ENCODE measurements around the gene KPNA6. TPM values are rescaled to one million over a fixed set of nuclear protein-coding genes. Genes with fewer than 3 reads are reported as not detected.

The KPNA6 gene
- total RNA-seq = 22.6 and 29.7 TPM in 2 replicates

DNA sequence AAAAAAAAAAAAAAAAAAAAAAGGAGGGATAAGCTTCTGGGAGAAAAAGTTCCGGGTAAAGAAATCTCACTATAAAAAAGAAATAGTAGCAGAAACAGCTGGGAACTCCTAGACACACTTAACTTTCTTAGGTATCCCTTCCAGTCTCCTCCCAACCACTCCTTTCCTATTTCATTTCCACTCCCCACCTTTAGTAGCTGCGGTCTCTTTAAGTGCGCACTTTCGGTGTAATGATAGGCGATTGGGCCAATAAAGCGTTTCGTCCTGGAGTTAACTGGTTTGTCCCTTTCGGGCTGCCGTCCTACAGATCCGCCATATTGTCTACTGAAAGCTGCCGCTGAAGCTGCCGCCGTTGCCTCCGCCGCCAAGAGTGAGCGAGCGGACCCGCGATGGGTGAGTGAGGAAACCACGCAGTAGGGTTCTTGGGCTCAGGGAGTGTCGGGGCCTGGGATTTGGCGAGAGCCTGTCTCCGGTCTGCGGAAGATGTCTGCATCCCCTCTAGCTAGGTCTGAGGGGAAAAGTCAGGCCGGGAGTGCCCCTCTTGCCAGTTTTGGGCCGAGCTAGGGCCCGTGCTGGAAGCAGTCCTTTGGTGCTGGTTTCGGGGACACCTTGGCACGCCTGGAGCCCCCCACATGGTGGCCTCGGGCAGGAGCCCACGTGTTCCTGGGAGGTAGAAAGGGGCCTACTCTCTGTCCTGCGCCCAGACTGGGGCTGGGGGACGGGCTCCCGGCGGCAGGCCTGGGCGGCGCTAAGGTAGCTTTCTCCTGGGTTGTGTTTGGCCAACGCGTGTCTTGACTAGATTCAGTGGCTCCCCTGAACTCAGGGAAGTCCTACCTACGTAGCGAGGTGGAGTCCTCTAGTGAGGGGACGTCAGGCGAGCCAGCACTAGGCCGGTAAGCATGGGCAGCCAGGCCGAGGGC, at the start of gene KPNA6:
Gene KPNA6 (plus strand): TSS at position 315 of the 920 bp plus-strand sequence. CDS start 75 bp downstream, at position 390.

DNA sequence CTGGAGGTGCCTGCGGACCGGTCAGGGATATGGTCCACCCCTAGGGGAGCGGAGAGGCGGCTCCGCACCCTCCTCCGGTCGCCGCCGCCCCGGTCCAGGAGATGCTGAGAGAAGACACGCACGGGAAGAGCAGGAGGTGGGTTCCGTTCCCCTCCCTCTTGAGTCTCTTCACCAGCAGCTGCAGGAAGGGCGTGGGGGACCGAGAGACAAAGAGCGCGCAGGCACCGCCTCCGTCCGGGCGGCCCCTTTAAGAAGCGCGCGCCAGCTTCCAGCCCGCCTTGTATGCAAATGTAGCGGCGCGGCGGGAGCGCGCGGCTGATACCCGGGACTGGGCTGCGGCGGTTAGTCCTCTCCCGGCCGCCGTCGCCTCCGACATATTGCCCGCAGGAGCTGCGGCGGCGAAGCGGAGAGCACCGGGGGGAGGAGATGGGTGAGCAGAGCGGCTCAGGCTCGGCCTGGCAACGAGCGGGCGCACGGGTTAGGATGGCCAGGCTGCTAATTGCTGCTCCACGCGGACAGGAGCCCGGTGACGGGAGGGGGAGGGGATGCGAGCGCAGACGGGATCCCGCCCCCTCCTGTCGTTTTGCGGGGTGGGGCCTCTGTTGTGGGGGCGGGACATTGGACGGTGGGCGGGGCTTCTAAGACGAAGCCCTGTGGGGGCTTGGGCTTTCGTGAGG, 35.1 kb upstream of the KPNA6 start, which contains the start of gene TMEM39B:
Gene TMEM39B (plus strand): TSS at position 318 of the 677 bp plus-strand sequence. CDS start 109 bp downstream, at position 427.

DNA sequence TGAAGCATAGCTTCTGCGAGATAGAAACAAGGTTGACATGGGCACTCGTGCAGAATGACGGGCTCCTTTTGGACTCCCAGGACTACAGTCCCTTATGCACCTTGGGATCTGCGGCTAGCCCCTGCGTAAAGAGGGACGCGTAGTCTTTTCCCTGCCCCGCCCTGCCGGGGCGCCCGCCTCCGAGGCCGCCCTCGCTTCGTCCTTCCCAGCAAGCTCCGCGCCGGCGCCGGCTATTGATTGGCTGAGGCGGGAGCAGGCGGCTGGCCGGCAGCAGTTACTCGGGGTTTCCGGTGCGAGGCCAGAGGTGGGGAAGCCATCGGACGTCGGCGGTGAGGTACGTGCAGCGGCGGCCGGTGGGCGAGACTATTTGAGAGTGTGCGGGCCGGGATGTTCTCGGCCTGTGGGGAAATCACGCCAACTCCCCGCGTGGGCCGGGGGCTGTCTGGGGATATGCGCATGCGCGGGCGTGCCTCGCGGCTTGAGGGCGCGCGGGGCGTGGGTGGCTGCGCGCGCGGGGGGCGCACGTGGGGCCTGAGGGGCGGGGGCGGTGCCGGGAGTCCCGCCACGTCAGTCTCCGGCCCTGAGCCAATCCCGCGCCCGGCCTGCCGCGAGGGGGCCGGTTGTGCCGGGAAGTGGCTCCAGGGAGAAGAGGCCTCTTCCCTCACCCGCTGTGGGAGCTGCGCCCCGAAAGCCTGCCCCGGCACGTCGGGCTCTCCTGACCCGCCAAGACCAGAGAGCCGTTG, 71.8 kb downstream of the KPNA6 start, which contains the start of gene TXLNA:
Gene TXLNA (plus strand): TSS at position 233 of the 743 bp plus-strand sequence. CDS start 671 bp downstream, outside the sequence.

DNA sequence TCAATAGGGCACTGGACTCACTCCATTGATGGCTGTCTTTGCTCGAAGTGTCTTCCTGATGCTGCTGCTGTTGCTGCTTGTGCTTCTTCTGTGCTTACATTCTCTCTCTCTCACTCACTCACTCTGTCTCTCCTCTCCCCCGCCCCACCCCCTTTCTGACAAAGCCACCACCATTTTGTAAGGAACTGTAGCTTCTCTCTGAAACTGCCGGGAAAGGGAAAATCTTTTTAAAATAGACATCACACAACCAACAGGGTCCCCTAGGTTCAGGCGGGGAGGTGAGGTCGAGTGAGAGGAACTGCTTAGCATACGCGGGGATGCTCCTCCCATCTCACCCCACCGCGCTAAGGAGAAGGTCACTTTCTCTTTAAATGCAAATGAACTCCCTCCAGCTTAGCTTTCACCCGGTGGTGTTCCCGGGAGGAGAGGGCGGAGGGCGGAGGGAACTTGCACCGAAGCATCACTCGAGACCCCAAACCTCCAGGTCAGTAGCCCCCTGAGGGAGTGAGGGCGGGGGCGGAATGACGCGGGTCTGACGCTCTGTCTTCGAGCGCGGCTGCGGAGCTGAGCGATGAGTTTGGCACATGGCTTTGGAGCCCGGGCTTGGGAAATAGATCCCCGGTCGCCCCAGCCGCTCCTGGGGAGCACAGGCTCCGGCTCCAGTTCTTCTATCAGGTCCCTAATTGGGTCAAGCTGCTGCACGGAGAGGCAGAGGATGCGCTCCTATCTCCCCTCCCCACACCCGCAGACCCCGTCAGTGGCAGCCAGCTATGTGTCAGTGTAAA, 92.6 kb downstream of the KPNA6 start, which contains the start of gene CCDC28B:
Gene CCDC28B (plus strand): TSS at position 370 of the 785 bp plus-strand sequence. CDS start 1,341 bp downstream, outside the sequence.

DNA sequence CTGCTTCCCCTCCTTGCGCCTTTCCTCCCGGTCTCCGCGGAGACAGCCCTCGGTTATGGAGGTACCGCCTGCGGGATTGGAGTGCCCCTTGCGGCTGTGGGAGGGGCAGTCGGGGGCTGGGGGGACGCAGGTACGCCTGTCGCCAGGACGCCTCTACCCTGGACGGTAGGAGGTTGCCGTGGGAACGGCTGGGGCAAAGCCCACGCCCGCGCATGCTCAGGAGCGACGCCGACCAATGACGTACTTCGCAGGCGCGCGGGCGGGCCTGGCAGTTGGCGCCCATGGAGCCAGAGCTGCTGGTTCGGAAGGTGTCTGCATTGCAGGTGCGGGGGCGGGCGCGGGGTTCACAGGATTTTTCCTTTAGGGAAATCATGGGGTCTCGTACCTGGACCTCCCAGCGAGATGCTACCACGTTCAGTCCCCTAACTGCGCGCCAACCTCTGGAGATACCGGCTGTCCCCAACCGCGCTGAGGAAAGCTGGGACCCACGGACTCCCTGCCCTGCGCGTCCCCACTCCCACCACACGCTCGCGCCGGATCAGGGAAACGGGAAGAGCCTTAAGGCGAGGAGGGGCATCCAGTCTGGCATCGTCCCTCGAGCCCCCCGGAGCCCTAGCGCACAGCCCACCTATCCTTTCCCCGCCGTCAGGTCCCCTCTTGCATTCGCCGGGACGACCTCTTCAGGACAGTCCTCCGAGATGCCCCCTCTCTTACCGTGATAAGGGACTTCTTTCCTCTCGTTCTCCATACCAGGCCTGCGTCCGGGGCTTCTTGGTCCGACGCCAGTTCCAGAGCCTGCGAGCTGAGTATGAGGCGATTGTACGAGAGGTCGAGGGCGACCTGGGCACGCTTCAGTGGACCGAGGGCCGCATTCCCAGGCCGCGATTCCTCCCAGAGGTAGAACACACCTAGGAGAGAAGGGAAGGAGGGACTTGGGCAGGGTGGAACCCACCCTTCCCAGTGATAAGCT, 97.8 kb downstream of the KPNA6 start, which contains the start of gene IQCC:
Gene IQCC (plus strand): TSS at position 271 of the 970 bp plus-strand sequence. CDS start 11 bp downstream, at position 282.

DNA sequence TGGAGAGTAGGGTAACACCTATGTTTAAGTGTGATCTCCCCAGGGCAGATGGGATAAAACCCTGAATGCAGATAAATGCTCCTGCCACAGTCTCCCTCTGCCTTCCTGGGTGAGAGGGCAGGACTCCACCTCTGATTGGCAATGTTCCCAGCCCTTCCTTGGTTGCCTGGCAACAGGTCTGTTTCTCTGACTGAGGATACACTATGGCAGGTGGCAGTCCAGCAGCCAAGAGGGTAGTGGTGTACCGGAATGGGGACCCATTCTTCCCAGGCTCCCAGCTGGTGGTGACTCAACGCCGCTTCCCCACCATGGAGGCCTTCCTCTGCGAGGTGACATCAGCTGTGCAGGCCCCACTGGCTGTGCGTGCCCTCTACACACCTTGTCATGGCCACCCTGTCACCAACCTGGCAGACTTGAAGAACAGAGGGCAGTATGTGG, 101.1 kb downstream of the KPNA6 start, which contains the start of gene DCDC2B:
Gene DCDC2B (plus strand): TSS at position 199 of the 438 bp plus-strand sequence. CDS start 5 bp downstream, at position 204.

DNA sequence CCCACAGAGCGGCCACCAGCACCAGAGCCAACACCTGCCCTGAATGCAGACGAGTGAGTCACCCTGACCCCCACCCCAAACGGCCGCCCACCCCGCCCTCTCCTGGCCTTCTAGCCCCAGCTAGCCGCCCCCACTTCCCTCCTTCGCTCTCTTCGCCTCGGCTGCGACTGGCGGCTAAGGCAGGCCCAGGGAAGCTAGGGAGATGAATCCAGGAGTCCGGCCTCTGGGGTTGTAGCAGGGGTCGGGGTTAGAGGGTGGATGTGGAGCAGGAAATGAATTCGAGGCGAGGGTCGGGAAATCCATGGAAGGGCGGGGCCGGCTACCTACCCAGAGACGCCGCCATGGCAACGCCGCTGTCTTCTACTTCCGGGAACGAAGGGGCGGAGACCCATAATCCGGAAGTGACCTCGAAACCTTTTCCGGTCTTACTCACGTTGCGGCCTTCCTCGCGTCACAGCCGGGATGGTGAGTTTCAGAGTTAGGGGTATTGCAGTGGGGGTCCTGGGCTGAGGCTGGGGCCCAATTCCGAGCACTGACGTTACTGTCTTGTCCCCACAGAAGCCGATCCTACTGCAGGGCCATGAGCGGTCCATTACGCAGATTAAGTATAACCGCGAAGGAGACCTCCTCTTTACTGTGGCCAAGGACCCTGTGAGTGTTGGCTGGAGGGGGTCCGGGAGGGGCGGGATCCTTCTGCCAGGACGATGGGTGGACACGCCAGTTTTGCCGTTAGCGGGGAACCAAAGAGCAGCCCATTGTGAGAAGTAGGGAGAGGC, 114.3 kb downstream of the KPNA6 start, which contains the start of the genes EIF3I and TMEM234:
Gene EIF3I (plus strand): TSS at position 428 of the 776 bp plus-strand sequence. CDS start 35 bp downstream, at position 463.
Gene TMEM234 (minus strand): TSS at position 374 of the 776 bp plus-strand sequence. CDS start 31 bp downstream, at position 343.

Other genes starting within 250 kb of the KPNA6 start
- 418 and 546 TPM in 2 replicates for gene PTP4A2, start 169.7 kb upstream of the KPNA6 start, total RNA-seq
- gene KHDRBS1, start 94.2 kb upstream of the KPNA6 start, total RNA-seq = 34.3 and 39.8 TPM in 2 replicates
- 3.6 and 4.6 TPM in 2 replicates for gene TMEM39B, start 35.1 kb upstream of the KPNA6 start, total RNA-seq
- 101 and 107 TPM in 2 replicates for gene TXLNA, start 71.6 kb downstream of the KPNA6 start, total RNA-seq
- 10.3 and 14.2 TPM in 2 replicates for gene CCDC28B, start 92.5 kb downstream of the KPNA6 start, total RNA-seq
- gene IQCC, start 97.6 kb downstream of the KPNA6 start, total RNA-seq = 1.0 and 1.3 TPM in 2 replicates
- gene DCDC2B, start 101.0 kb downstream of the KPNA6 start, total RNA-seq = under 0.01 TPM in 1 of 2 replicates, not detected in the other
- 19.6 and 20.2 TPM in 2 replicates for gene TMEM234, start 114.3 kb downstream of the KPNA6 start, total RNA-seq
- 340 and 378 TPM in 2 replicates for gene EIF3I, start 114.4 kb downstream of the KPNA6 start, total RNA-seq
- gene FAM167B, start 139.2 kb downstream of the KPNA6 start, total RNA-seq = 0.28 and 0.83 TPM in 2 replicates
- not detected in 2 replicates for gene LCK, start 143.2 kb downstream of the KPNA6 start, total RNA-seq
- 80.1 and 85.1 TPM in 2 replicates for gene HDAC1, start 184.0 kb downstream of the KPNA6 start, total RNA-seq
- gene MARCKSL1, start 228.2 kb downstream of the KPNA6 start, total RNA-seq = 16.6 and 25.0 TPM in 2 replicates